Caco-2 (cell line): ENCODE measurements around the gene FARP1. TPM values are rescaled to one million over a fixed set of nuclear protein-coding genes. Genes with fewer than 3 reads are reported as not detected.

Source experiments
- BruUV-seq: library from RNA; stranded (reverse); fragments of 400-500 nt; replicated peaks from 2 replicates; lab custom pipeline; 2021; lab: Mats Ljungman, UMichigan
- CTCF ChIA-PET: fragments of 300-600 bp; sonication (Branson Sonifier 250); formaldehyde crosslinking; loops from one replicate; lab custom pipeline; 2022; ENCODE audit warnings: antibody characterized with exemption; lab: Charles Lee
- POLR2A ChIA-PET: fragments of 300-600 bp; sonication (Branson Sonifier 250); formaldehyde crosslinking; loops from one replicate; lab custom pipeline; 2022; ENCODE audit warnings: antibody characterized with exemption; lab: Charles Lee
- DNase-seq, 2 experiments: peaks; one replicate each; pipeline versions ENCODE4 v3.0.0 to v3.0.0-alpha.2; 2020 to 2022
- H3K27me3 ChIP-seq: replicated peaks from 2 replicates; pipeline ENCODE4 v1.6.0; 2011; ENCODE audit warnings: low read length; ENCODE audit not compliant: control insufficient read depth, insufficient read depth
- H3K36me3 ChIP-seq: 2 replicates; pipeline ENCODE4 v1.5.1; 2011; ENCODE audit warnings: low read length; ENCODE audit not compliant: control insufficient read depth, insufficient read depth
- H3K4me1 ChIP-seq: fragments of 250-450 bp; sonication (Bioruptor Pico); 2 replicates; pipeline ENCODE4 v1.5.1; 2020; ENCODE audit warnings: mild to moderate bottlenecking
- H3K4me3 ChIP-seq: 2 replicates; pipeline ENCODE4 v1.5.1; 2011; ENCODE audit warnings: low read depth, mild to moderate bottlenecking, control low read depth, low read length
- H3K9me3 ChIP-seq: fragments of 250-450 bp; sonication (Bioruptor Pico); 2 replicates; pipeline ENCODE4 v1.5.1; 2020; ENCODE audit warnings: mild to moderate bottlenecking, moderate library complexity
- H3K27ac Mint-ChIP-seq: one replicate; pipeline ENCODE4 v1.8.0; 2022; ENCODE audit warnings: mixed read lengths; ENCODE audit not compliant: unreplicated experiment
- H3K27me3 Mint-ChIP-seq: one replicate; pipeline ENCODE4 v1.8.0; 2022; ENCODE audit warnings: mixed read lengths; ENCODE audit not compliant: insufficient read depth, unreplicated experiment
- H3K36me3 Mint-ChIP-seq: one replicate; pipeline ENCODE4 v1.8.0; 2022; ENCODE audit warnings: mild to moderate bottlenecking, mixed read lengths; ENCODE audit not compliant: insufficient read depth, unreplicated experiment
- H3K4me1 Mint-ChIP-seq: one replicate; pipeline ENCODE4 v1.8.0; 2022; ENCODE audit warnings: low read depth, mixed read lengths; ENCODE audit not compliant: unreplicated experiment
- H3K4me3 Mint-ChIP-seq: one replicate; pipeline ENCODE4 v1.8.0; 2022; ENCODE audit warnings: mild to moderate bottlenecking, moderate library complexity, mixed read lengths; ENCODE audit not compliant: unreplicated experiment
- H3K9me3 Mint-ChIP-seq: one replicate; pipeline ENCODE4 v1.8.0; 2022; ENCODE audit warnings: mixed read lengths; ENCODE audit not compliant: unreplicated experiment
- intact Hi-C: fragments of 100-400 bp; cut with micrococcal nuclease; formaldehyde crosslinking; loops from one replicate; pipeline ENCODE4 v1.10.0; 2022; ENCODE audit not compliant: unreplicated experiment
- total RNA-seq: library from RNA; stranded (reverse); gene quantifications from 2 replicates; pipeline ENCODE4 v1.2.3, GENCODE V29; 2022
- TF ChIP-seq, protein P1 (sequence below), 2 experiments: fragments of 200-600 bp in 1 of 2; IDR thresholded peaks; 1 replicate in 1 of 2; 2 replicates in 1 of 2; pipeline versions ENCODE4 v1.5.1 to v1.8.0; 2011 to 2022; ENCODE audit warnings: antibody characterized with exemption in 1 of 2, control low read depth in 1 of 2, inconsistent platforms in 1 of 2, low read depth in 1 of 2, low read length in 1 of 2, mild to moderate bottlenecking in 1 of 2, moderate library complexity in 1 of 2; ENCODE audit not compliant: insufficient read depth in 1 of 2, severe bottlenecking in 1 of 2, unreplicated experiment in 1 of 2

FARP1 gene
- total RNA-seq, 1 experiment from 2014 or later = 189 TPM

DNA sequence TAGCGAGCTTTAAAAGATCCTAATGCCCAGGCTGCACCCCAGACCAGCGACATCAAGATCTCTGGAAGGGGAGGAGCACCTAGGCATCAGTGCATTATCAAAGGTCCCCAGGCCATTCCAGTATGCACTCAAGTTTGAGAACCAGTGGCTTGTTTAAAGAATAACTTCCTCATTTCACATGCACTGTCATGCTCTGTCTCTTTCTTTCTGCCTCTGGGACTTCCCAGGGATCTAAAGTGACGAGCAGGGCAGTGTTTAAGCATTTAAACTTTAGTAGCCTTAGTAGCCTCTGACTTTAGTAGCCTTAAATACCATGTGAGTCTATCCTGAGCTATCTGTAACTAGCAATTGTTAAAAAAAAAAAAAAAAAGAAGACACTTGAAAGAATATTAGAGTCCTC lies 8.9 kb upstream of the FARP1 start:
- ChIA-PET CTCF (no interaction called here), POLR2A (no interaction called here)
- Mint-ChIP-seq H3K36me3 (no peaks in the 10 kb centered on the region), H3K27ac (no peak overlapping the region), H3K9me3 (peaks cover 1% of the 10 kb centered on the region), H3K4me3 (peak overlapping the region; percentile 2), H3K4me1 (peaks cover 14% of the 10 kb centered on the region), H3K27me3 (peaks cover 6% of the 10 kb centered on the region)
- H3K9me3 ChIP-seq = no peaks in the 10 kb centered on the region; the same call in 1 of the 2 replicates
- intact Hi-C loops = no loop called here
- H3K4me3 ChIP-seq = no peak overlapping the region
- H3K27me3 ChIP-seq = no peaks in the 10 kb centered on the region
- no peak for DNase-seq
- BruUV-seq = no TSS peak
- peaks cover 24% of the 10 kb centered on the region for H3K4me1 ChIP-seq
- TF ChIP-seq, protein P1, sequence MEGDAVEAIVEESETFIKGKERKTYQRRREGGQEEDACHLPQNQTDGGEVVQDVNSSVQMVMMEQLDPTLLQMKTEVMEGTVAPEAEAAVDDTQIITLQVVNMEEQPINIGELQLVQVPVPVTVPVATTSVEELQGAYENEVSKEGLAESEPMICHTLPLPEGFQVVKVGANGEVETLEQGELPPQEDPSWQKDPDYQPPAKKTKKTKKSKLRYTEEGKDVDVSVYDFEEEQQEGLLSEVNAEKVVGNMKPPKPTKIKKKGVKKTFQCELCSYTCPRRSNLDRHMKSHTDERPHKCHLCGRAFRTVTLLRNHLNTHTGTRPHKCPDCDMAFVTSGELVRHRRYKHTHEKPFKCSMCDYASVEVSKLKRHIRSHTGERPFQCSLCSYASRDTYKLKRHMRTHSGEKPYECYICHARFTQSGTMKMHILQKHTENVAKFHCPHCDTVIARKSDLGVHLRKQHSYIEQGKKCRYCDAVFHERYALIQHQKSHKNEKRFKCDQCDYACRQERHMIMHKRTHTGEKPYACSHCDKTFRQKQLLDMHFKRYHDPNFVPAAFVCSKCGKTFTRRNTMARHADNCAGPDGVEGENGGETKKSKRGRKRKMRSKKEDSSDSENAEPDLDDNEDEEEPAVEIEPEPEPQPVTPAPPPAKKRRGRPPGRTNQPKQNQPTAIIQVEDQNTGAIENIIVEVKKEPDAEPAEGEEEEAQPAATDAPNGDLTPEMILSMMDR (IDR thresholded peaks at IDR 0.05; ENCODE audit: insufficient read depth in 1 of 2, low read depth in 1 of 2, low read length in 1 of 2, severe bottlenecking in 1 of 2, unreplicated experiment in 1 of 2) = no peak
- H3K36me3 ChIP-seq = no peaks in the 10 kb centered on the region

DNA sequence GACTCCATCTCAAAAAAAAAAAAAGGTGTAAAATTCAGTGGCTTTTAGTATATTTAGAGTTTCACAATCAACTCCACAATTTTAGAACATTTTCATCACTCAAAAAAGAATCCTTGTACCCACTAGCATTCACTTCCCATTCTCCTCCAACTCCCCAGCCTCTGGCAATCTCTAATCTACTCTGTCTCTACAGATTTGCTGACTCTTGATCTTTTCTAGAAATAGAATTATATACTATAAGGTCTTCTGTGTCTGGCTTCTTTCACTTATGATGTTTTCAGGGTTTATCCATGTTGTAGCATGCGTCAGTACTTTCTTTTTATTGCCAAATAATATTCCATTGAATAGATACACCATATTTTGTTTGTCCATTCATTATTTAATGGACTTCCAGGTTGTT lies 8.0 kb upstream of the FARP1 start:
- no peaks in the 10 kb centered on the region; the same call in 1 of the 2 replicates for H3K9me3 ChIP-seq
- peaks cover 6% of the 10 kb centered on the region for H3K27me3 Mint-ChIP-seq
- H3K36me3 Mint-ChIP-seq = no peaks in the 10 kb centered on the region
- no peaks in the 10 kb centered on the region for H3K36me3 ChIP-seq
- ChIA-PET POLR2A (no interaction called here), CTCF (no interaction called here)
- intact Hi-C loops = no loop called here
- H3K4me1 ChIP-seq = peaks cover 24% of the 10 kb centered on the region
- H3K4me1 Mint-ChIP-seq = peaks cover 14% of the 10 kb centered on the region
- no peak for DNase-seq
- BruUV-seq = no TSS peak
- no peaks in the 10 kb centered on the region for H3K27me3 ChIP-seq
- H3K27ac Mint-ChIP-seq = no peak overlapping the region
- H3K4me3 ChIP-seq = no peak overlapping the region
- H3K9me3 Mint-ChIP-seq = no peaks in the 10 kb centered on the region
- no peak overlapping the region for H3K4me3 Mint-ChIP-seq
- TF ChIP-seq, protein P1 (IDR thresholded peaks at IDR 0.05; ENCODE audit: insufficient read depth in 1 of 2, low read depth in 1 of 2, low read length in 1 of 2, severe bottlenecking in 1 of 2, unreplicated experiment in 1 of 2) = no peak

DNA sequence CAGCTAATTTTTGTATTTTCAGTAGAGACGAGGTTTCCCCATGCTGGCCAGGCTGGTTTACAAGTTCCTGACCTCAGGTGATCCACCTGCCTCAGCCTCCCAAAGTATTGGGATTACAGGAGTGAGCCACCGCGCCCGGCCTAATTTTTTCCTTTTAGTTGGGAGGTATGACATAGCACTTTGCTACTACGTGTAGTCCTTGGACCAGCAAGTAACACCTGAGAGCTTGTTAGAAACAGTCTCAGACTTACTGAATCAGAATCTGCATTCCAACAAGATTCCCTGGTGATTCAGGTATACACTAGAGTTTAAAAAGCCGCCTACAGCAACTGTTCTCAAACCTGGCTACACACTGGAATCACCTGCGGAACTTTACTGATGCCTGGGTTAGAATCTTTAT lies 1.8 kb upstream of the FARP1 start:
- H3K4me3 ChIP-seq = no peak overlapping the region
- H3K27me3 ChIP-seq = no peaks in the 10 kb centered on the region
- peaks cover 29% of the 10 kb centered on the region for H3K4me1 ChIP-seq
- intact Hi-C loops = loop anchor here (10.0 kb wide), 2 partner anchors 184 to 524 kb away; no protein-coding TSS in a partner anchor
- no peaks in the 10 kb centered on the region for H3K27me3 Mint-ChIP-seq
- H3K36me3 Mint-ChIP-seq = no peaks in the 10 kb centered on the region
- TF ChIP-seq, protein P1 (IDR thresholded peaks at IDR 0.05; ENCODE audit: insufficient read depth in 1 of 2, low read depth in 1 of 2, low read length in 1 of 2, severe bottlenecking in 1 of 2, unreplicated experiment in 1 of 2) = no peak
- peak overlapping the region; percentile 95 for H3K4me3 Mint-ChIP-seq
- POLR2A ChIA-PET = no interaction called here
- H3K36me3 ChIP-seq = no peaks in the 10 kb centered on the region
- H3K9me3 Mint-ChIP-seq = no peaks in the 10 kb centered on the region
- H3K4me1 Mint-ChIP-seq = peaks cover 12% of the 10 kb centered on the region
- DNase-seq = no peak
- BruUV-seq = no TSS peak
- CTCF ChIA-PET = no interaction called here
- no peak overlapping the region for H3K27ac Mint-ChIP-seq
- no peaks in the 10 kb centered on the region for H3K9me3 ChIP-seq
